SKM-1 (cell line): Measurements from ENCODE around the gene EFCAB6.

Experiments used
- DNase-seq: peaks from one replicate; lab custom pipeline; 2025; ENCODE audit not compliant: unreplicated experiment; lab: John Stamatoyannopoulos, UW

EFCAB6 gene

DNA sequence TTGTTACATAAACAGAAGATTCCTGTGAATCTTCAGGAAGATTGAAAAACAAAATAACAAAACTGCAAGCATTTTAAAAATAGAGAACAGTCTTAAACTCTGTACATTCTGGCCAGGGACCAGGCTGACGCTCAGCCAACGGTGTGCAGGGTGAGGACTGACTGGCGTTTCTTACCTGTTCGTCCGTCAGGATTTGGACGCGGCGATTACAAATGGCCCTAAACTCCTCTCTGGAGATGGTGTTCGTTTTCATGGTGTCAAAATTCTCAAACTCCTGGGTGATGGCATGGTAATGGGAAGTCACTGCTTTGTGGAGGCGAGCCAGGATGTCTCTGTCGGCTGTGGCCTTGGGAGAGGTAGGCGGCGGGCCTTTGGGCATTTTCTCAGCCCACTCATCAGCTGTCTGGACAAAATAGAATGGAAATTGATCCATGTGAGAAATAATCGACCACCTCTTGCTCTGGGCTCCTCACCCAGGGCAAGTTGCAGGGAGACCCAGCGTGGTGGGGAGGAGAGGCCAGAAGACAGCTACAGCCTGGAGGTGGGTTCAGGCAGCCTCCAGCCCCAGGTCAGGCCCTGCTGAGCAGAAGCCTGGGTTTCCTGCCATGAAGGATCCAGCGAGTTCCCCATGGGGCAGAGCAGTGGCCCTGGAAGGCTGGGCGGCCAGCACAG lies 257.3 kb downstream of the EFCAB6 start:
- no peak for DNase-seq

- no peak for DNase-seq
These were observed 257.9 kb downstream of the EFCAB6 start for GRCh38 chr22:43554259-43554636.

DNA sequence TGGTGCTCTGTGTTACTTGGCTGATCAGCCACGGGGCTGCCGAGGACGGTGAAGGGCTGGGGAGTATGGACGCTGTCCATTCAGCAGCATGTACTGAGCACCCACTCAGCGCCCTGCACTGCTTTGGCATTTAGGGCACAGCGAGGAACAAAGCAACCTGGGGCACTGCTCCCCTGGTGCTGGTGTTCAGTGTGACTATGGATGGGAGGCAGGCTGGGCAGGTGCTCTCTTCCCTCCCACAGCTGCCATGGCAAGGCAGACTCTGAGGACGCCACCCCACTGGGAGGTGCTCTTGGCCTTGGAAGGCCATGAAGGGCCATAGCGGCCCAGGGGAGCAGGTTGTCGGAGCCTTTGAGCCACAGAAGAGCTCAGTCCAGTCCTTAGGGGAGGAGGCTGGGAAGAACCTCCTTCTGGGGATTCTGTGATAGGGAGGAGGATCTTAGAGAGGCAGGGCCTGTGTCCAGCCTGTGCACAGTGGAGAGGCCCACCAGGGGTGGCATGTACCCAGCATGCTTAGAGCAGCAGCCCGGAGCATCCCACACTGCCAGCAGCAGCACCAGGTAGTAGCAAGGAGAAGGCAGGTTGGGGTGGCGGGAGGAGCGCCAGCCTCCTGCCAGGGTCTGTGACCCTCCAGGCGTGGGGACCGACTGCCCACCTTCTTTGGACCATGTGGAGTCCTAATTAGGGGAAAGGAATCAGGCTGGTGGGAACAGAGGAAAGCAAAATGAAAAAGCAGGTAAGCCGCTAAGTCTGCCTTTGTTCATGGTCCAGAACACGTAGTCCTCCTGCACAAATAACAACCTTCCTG lies 258.4 kb downstream of the EFCAB6 start:
- DNase-seq: no peak

DNA sequence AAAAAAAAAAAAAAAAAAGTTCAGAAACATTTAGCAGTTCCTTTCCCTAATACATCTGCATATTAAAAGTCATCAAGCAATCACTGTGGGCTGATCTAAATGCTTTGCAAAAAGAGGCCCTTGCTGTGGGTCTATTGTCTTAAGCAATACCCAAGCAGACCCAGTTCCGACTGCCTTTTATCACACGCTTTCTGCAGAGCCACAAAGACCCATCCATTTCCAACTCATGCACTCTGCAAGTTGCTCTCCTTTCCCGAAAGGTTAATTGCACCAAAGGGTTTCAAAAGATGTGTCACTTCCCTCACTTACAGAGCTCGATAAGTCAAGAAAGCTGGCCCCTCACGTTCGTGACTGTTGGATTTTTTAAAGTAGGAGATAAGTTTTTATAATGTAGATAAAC lies 261.4 kb downstream of the EFCAB6 start:
- DNase-seq: no peak

DNA sequence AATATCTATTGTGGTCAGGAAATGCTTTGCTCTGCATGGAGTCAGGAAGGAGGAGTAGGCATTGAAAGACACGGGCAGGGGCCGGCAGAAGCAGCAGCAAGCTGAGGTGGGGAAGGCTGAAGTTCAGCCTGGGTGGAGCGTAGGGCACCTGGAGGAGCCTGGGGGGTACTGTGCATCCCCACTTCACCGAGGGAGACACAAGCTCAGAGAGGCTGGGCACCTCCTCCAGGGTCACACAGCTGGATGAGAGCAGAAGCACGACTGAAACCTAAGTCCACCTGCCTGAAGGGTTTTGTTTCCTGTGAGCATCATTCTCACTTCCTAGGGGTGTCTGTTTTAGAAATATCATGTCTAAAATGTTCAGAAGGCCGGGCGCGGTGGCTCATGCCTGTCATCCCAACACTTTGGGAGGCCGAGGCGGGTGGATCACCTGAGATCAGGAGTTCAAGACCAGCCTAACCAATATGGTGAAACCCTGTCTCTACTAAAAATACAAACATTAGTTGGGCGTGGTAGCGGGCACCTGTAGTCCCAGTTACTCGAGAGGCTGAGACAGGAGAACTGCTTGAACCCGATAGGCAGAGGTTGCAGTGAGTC lies 262.0 kb downstream of the EFCAB6 start:
- no peak for DNase-seq

DNA sequence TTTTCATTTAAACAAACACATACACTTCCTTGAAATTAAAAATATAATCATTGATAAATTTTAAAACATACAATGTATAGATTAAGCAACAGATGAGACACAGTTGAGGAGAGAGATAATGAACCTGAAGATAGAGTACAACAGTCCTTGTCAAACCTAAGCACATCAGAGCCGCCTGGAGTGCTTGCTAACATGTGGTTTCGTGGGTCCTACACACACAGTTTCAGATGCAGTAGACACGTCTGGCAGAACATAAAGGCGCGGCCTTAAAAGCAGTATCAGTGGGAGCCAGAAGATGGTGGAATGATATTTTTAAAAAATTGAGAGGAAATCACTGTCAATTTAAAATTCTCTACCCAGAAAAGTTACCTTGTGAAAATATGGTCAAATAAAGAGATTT lies 265.9 kb downstream of the EFCAB6 start:
- DNase-seq: no peak

DNA sequence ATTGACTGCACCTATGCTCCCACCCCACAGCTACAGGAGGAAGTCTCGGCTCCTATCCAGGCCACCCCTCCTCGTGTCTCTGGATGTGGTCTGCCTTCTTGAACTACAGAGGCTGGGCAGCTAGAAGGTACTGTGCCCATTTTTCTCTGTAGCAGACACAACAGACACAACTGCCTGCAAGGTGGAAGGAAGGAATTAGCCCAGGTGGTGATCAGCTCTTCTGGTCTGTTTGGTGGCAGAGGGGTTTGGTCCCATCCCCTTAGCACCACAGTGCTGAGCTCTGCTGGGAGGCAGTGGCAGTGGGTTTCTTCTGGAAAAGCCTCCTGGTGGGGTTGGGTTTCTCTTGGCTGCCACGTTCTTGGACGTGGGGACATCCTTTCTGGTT lies 267.8 kb downstream of the EFCAB6 start:
- no peak for DNase-seq

- no peak for DNase-seq
These were observed 268.4 kb downstream of the EFCAB6 start for GRCh38 chr22:43543522-43544288.

- DNase-seq: no peak
These were observed 269.2 kb downstream of the EFCAB6 start for GRCh38 chr22:43542681-43543521.

DNA sequence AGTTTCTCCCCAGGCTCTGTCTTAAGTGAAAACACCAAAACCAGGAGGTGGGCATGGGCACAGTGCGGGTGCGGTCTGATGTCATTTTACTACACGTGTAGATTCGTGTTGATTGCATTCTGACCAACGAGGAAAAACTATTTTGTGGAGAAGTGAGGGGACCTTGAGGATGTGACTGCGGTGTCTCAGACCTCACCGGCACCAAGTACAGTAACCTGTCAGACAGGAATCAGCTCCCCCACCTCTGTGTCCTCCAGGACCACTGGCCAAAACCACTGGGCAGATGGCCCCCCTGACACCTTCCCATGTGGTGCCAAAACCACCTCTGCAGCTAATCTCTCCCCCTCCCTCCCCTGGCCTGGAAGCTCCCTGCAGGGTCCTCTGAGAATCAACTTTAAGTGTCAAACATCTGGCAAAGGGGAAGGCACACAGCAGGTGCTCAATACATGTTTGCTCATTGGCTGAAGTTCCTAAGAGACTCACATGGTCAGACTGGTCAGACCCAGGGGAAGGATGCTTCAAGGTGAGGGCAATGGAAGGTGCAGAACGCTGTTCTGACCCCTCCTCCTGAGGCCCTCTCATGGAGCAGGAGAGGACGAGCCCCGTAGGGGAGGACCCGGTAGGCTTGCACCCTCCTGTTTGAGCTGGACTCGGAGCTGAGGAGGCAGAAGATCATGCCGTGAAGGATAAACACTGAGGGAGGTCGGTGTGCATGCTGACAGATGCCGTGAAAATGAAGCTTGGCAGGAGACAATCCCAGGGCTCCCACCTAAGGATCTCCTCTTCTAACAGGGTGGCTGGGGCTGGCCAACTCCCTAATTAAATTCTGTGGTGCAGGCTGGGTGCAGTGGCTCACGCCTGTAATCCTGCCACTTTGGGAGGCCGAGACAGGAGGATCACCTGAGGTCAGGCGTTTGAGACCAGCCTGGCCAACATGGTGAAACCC lies 270.4 kb downstream of the EFCAB6 start:
- DNase-seq: no peak

DNA sequence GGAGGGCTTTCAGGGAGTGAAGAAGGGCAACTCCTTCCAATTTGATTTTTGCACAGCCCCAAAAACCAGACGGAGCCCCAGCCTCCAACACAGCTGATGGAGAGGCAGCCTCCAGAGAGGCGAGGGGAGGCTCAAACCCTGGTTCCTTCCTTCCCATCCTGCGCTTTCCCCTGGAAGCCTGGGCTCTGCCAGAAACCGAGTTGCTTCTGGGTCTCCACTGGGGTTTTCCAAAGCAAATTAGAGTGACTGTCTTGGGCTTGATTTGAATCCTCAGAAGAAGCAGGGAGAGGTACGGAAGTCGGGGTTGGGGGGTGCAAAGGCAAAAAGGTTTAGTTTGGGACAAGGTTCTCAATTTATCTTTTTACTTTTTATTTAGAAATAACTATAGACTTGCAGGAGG lies 271.1 kb downstream of the EFCAB6 start:
- no peak for DNase-seq

DNA sequence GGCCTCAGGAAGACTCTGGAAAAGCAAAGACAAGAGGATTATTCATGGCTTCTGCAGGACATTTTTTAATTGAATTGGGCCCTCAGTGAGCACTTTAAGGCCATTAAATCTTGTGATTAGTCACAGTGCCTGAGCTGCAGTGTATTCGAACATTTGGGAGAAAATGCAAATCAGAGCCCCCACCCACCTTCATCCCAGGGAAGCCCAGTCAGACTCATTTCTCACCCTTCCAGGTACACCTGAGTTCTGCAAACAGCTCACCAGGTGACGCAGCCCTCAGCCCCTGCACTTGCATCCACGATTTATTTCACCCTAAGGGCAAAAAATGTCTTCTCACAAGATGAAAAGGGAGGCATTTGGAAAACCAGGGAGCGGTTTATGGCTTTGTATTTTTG lies 271.6 kb downstream of the EFCAB6 start:
- no peak for DNase-seq

GRCh38 chr22:43539572-43540528 lies 272.3 kb downstream of the EFCAB6 start:
- DNase-seq: no peak

GRCh38 chr22:43537019-43537585 lies 275.0 kb downstream of the EFCAB6 start:
- no peak for DNase-seq

- DNase-seq: no peak
These were observed 276.4 kb downstream of the EFCAB6 start for GRCh38 chr22:43535741-43536140.

- DNase-seq: no peak
These were observed 276.8 kb downstream of the EFCAB6 start for GRCh38 chr22:43535336-43535735.

DNA sequence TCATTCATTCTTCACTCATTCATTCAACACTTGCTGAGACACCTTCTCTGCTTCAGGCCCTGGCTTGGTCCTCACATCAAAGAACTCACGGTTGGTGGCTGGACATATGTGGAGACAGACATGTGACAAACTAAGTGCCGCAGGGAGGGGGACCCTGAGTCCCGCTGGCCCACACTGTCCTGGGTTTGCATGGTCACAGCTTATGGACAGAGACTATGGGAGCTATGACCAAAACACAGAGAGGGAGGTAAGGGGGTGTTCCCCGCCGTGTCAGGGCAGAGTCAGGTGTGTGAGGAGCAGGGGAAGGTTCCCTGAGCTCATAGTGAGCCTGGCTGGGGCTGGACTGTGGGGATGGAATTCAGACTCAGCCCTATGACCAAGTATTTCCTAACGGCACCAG lies 277.2 kb downstream of the EFCAB6 start:
- DNase-seq: no peak
